ENCODE data around the gene KLC3. TPM values are rescaled to one million over a fixed set of nuclear protein-coding genes. Genes with fewer than 3 reads are reported as not detected.
A peak's percentile ranks its signal among the peaks of the same experiment; 100 is the strongest.

KLC3 gene
- total RNA-seq, 2 donors from 2014 or later, result not detected

GRCh38 chr19:45357445-45357783 is 16.9 kb downstream of the KLC3 start:
- no peak for DNase-seq
- Histone ChIP-seq H3K9ac (ENCODE audit: low read depth in 2 of 2, low read length in 2 of 2) (peak overlapping the region in 1 of 2 donors; percentile 27), H3K36me3 (no peaks in the 10 kb centered on the region), H3K4me3 (no peak overlapping the region), H3K4me1 (no peaks in the 10 kb centered on the region), H3K9me3 (no peaks in the 10 kb centered on the region), H3K27ac (no peak overlapping the region), H3K27me3 (no peaks in the 10 kb centered on the region)
- TF ChIP-seq, protein P1, sequence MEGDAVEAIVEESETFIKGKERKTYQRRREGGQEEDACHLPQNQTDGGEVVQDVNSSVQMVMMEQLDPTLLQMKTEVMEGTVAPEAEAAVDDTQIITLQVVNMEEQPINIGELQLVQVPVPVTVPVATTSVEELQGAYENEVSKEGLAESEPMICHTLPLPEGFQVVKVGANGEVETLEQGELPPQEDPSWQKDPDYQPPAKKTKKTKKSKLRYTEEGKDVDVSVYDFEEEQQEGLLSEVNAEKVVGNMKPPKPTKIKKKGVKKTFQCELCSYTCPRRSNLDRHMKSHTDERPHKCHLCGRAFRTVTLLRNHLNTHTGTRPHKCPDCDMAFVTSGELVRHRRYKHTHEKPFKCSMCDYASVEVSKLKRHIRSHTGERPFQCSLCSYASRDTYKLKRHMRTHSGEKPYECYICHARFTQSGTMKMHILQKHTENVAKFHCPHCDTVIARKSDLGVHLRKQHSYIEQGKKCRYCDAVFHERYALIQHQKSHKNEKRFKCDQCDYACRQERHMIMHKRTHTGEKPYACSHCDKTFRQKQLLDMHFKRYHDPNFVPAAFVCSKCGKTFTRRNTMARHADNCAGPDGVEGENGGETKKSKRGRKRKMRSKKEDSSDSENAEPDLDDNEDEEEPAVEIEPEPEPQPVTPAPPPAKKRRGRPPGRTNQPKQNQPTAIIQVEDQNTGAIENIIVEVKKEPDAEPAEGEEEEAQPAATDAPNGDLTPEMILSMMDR (IDR thresholded peaks at IDR 0.05), result no peak
- intact Hi-C loops (cut with DNase I), result no loop called here

- no peaks in the 10 kb centered on the region for H3K9me3 ChIP-seq
- H3K27ac ChIP-seq, result no peak overlapping the region
- intact Hi-C loops (cut with DNase I), result no loop called here
- H3K4me1 ChIP-seq, result no peaks in the 10 kb centered on the region
- no peak overlapping the region for H3K9ac ChIP-seq (ENCODE audit: low read depth in 2 of 2, low read length in 2 of 2)
- DNase-seq, result no peak
- no peaks in the 10 kb centered on the region for H3K27me3 ChIP-seq
- TF ChIP-seq, protein P1 (IDR thresholded peaks at IDR 0.05), result no peak
- H3K36me3 ChIP-seq, result no peaks in the 10 kb centered on the region
- no peak overlapping the region for H3K4me3 ChIP-seq
Measured at GRCh38 chr19:45358213-45358792, 17.8 kb downstream of the KLC3 start.

DNA sequence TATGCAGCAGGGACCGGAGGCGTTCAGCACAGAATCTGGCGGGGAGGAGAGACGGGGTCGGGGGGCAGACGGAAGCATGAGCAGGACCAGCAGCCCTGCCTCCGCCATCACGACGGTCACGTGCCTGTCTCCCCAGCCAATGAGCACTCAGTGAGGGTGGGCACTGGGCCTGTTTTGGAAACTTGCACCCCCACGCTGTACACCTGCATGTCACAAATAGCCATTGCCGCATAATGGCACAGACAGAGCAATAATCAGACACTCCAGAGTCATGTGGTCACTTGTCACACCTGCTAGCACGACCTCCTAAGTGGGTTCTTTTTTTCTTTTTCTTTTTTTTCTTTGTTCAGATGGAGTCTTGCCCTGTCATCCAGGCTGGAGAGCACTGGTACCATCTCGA is 21.1 kb downstream of the KLC3 start:
- TF ChIP-seq, protein P1 (IDR thresholded peaks at IDR 0.05), result no peak
- H3K4me1 ChIP-seq, result no peaks in the 10 kb centered on the region
- no peaks in the 10 kb centered on the region for H3K27me3 ChIP-seq
- no peaks in the 10 kb centered on the region for H3K9me3 ChIP-seq
- H3K36me3 ChIP-seq, result no peaks in the 10 kb centered on the region
- intact Hi-C loops (cut with DNase I), result no loop called here
- no peak overlapping the region for H3K4me3 ChIP-seq
- no peak overlapping the region for H3K27ac ChIP-seq
- no peak for DNase-seq
- H3K9ac ChIP-seq (ENCODE audit: low read depth in 2 of 2, low read length in 2 of 2), result no peak overlapping the region

- Histone ChIP-seq H3K4me3 (no peak overlapping the region), H3K9me3 (no peaks in the 10 kb centered on the region), H3K9ac (ENCODE audit: low read depth in 2 of 2, low read length in 2 of 2) (no peak overlapping the region), H3K4me1 (no peaks in the 10 kb centered on the region), H3K36me3 (no peaks in the 10 kb centered on the region), H3K27ac (no peak overlapping the region), H3K27me3 (no peaks in the 10 kb centered on the region)
- intact Hi-C loops (cut with DNase I), result no loop called here
- TF ChIP-seq, protein P1 (IDR thresholded peaks at IDR 0.05), result no peak
- no peak for DNase-seq
Measured at GRCh38 chr19:45362291-45362690, 21.7 kb downstream of the KLC3 start.

GRCh38 chr19:45363861-45364459 is 23.4 kb downstream of the KLC3 start:
- Histone ChIP-seq H3K36me3 (no peaks in the 10 kb centered on the region), H3K27ac (no peak overlapping the region), H3K4me3 (no peak overlapping the region), H3K9me3 (no peaks in the 10 kb centered on the region), H3K9ac (ENCODE audit: low read depth in 2 of 2, low read length in 2 of 2) (no peak overlapping the region), H3K4me1 (no peaks in the 10 kb centered on the region), H3K27me3 (no peaks in the 10 kb centered on the region)
- DNase-seq, result no peak
- intact Hi-C loops (cut with DNase I), result no loop called here
- TF ChIP-seq, protein P1 (IDR thresholded peaks at IDR 0.05), result no peak

All from colonic mucosa (tissue), 4 donors.